ENCODE data around the gene IRF2BP2. TPM values are rescaled to one million over a fixed set of nuclear protein-coding genes. Genes with fewer than 3 reads are reported as not detected.

IRF2BP2 gene
- total RNA-seq, 4 donors from 2014 or later = 82.7 to 120 (median 93.3) TPM

DNA sequence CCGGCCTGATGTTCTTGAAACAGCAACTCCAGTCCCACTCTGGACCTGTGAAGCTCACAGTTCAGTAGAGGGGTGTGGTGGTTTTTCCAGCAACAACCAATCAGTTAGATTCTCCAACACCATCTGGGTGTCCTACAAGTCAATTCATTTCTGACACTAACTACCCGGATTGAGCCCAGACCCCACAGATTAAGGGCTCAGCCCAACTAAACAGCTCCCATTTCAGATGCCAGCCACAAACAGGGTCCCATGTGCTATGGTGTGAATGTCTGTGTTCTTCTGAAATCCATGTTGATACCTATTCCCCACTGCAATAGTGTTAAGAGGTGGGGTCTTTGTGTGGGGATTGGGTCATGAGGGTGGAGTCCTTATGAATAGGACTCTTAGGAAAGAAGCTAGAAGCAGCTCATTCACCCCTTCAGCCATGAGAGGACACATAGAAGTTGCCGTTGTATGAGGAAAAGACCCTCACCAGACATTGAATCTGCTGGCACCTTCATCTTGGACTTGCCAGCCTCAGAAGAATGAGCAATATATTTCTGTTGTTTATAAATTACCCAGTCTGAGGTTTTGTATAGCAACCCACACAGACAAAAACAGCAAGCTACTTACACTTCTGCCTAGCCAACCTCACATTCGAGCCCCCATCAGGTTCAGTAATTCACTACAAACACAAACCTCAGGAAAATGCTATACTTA lies 53.6 kb downstream of the IRF2BP2 start:
- Histone ChIP-seq H3K4me3 (no peak overlapping the region), H3K27me3 (no peaks in the 10 kb centered on the region), H3K36me3 (no peaks in the 10 kb centered on the region), H3K27ac (peak overlapping the region in 2 of 4 donors; percentile 19 to 44), H3K9me3 (no peaks in the 10 kb centered on the region), H3K4me1 (peaks cover 0 to 5% (median 4%) of the 10 kb centered on the region in 4 donors)
- intact Hi-C loops (cut with DNase I; ENCODE audit: low total_unique reads) = no loop called here
- no peak for DNase-seq
- in situ Hi-C loops (cut with MboI; ENCODE audit: low pct_ligation_motif_present in 1 of 4, low pct_unique_long_range_greater_than_20kb in 1 of 4, low sequenced_read_pairs in 3 of 4) = no loop called here
- WGBS, 2 donors (ENCODE audit: low coverage in 1 of 2) = 75 to 87% methylated on average over 1 to 4 of the region's 4 CpGs
- TF ChIP-seq POLR2A (IDR thresholded peaks at IDR 0.05) = no peak

DNA sequence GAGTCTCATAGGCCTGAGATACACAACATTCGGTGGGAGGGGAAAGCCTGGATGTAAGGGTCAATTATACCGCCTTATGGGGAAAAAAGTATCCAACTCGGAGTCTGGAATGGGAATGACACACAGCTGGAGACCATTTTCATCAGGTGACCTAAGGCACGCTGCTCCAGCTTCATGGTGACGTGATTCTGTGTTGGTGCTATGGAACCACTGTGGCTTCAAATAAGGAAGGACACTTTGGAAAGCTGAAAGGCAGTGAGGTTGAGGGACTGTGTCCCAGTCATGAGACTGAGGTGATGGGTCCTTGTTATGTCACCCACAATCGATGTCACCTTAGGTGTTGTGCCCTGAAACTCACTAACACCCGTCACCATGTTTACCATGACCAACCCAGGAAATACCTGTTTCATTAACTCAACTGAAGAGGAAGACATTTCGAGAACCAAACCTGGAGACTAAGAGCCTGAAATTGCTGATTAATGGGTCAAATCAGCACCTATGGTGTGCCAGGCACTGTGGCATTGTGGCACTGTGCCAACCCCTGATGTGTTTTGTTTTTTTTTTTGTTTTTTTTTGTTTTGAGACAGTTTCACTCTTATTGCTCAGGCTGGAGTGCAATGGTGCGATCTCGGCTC lies 54.5 kb downstream of the IRF2BP2 start:
- TF ChIP-seq POLR2AphosphoS5 (IDR thresholded peaks at IDR 0.05) (no peak), EP300 (IDR thresholded peaks at IDR 0.05; ENCODE audit: low read depth) (no peak), POLR2A (IDR thresholded peaks at IDR 0.05) (no peak)
- TF ChIP-seq, protein P1, sequence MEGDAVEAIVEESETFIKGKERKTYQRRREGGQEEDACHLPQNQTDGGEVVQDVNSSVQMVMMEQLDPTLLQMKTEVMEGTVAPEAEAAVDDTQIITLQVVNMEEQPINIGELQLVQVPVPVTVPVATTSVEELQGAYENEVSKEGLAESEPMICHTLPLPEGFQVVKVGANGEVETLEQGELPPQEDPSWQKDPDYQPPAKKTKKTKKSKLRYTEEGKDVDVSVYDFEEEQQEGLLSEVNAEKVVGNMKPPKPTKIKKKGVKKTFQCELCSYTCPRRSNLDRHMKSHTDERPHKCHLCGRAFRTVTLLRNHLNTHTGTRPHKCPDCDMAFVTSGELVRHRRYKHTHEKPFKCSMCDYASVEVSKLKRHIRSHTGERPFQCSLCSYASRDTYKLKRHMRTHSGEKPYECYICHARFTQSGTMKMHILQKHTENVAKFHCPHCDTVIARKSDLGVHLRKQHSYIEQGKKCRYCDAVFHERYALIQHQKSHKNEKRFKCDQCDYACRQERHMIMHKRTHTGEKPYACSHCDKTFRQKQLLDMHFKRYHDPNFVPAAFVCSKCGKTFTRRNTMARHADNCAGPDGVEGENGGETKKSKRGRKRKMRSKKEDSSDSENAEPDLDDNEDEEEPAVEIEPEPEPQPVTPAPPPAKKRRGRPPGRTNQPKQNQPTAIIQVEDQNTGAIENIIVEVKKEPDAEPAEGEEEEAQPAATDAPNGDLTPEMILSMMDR (IDR thresholded peaks at IDR 0.05) = no peak
- no peaks in the 10 kb centered on the region for H3K9me3 ChIP-seq
- no peaks in the 10 kb centered on the region for H3K27me3 ChIP-seq
- WGBS, 2 donors (ENCODE audit: low coverage in 1 of 2) = 90 to 100% methylated on average over 2 to 10 of the region's 10 CpGs
- H3K36me3 ChIP-seq = no peaks in the 10 kb centered on the region
- H3K4me3 ChIP-seq = no peak overlapping the region
- intact Hi-C loops (cut with DNase I; ENCODE audit: low total_unique reads) (no loop called here), in situ Hi-C loops (cut with MboI; ENCODE audit: low pct_ligation_motif_present in 1 of 4, low pct_unique_long_range_greater_than_20kb in 1 of 4, low sequenced_read_pairs in 3 of 4) (no loop called here)
- H3K27ac ChIP-seq = peak overlapping the region in 3 of 4 donors; percentile 56 to 66 (median 58)
- DNase-seq = no peak
- peaks cover 0 to 5% (median 4%) of the 10 kb centered on the region in 4 donors for H3K4me1 ChIP-seq

DNA sequence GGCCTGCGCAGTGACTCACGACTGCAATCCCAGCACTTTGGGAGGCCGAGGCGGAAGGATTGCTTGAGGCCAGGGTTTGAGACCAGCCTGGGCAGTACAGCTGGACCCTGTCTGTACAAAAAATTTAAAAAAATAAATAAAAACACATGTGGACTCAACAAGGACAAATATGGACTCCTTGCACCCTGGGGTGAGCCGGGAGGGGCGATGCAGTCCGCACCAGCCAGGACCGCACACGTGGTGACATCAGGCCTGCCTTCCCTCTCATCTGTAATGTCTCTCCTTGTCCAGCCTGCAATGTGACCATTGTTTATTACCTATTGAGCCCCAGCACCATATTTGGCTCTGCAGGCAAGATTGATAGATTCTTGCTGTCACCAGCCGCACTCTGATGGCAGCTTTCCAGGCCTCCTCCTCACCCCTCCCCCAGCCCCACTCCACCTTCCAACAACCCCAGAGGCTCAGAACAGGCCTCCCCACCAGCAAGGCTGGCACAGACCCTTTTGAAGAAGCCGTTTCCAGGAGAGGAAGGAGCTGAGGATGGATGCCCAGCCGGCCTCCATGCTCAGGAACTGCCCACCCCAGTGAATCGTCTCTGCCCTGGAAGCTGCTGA lies 55.2 kb downstream of the IRF2BP2 start:
- H3K9me3 ChIP-seq = no peaks in the 10 kb centered on the region
- in situ Hi-C loops (cut with MboI; ENCODE audit: low pct_ligation_motif_present in 1 of 4, low pct_unique_long_range_greater_than_20kb in 1 of 4, low sequenced_read_pairs in 3 of 4) (no loop called here), intact Hi-C loops (cut with DNase I; ENCODE audit: low total_unique reads) (no loop called here)
- no peak for TF ChIP-seq POLR2A (IDR thresholded peaks at IDR 0.05)
- TF ChIP-seq EP300 (IDR thresholded peaks at IDR 0.05; ENCODE audit: low read depth) = peak; percentile 63
- TF ChIP-seq, protein P1 (IDR thresholded peaks at IDR 0.05) = no peak
- peak in 2 of 3 donors; percentile 53 to 72 for TF ChIP-seq POLR2AphosphoS5 (IDR thresholded peaks at IDR 0.05)
- H3K27ac ChIP-seq = peak overlapping the region; percentile 43 to 66 (median 59)
- WGBS, 2 donors (ENCODE audit: low coverage in 1 of 2) = 79 to 81% methylated on average over 9 to 13 of the region's 13 CpGs
- DNase-seq = no peak
- H3K36me3 ChIP-seq = no peaks in the 10 kb centered on the region
- H3K4me1 ChIP-seq = peaks cover 0 to 5% (median 4%) of the 10 kb centered on the region in 4 donors
- H3K4me3 ChIP-seq = no peak overlapping the region
- H3K27me3 ChIP-seq = no peaks in the 10 kb centered on the region

Small RNA genes lying within 50 kb of the gene (small RNA-seq; reads per million reads assigned to genes)
- 0 reads per million in 4 donors for gene RF00096

Other genes starting within 250 kb of the IRF2BP2 start
- gene COA6, start 236.7 kb downstream of the IRF2BP2 start, total RNA-seq = 10 to 100 TPM in 3 of 4 donors, not detected in 1; 13.7 to 21.6 (median 15.7) TPM
- 10 to 100 TPM; 19.9 to 44.4 (median 27.6) TPM for gene TARBP1, start 131.0 kb downstream of the IRF2BP2 start, total RNA-seq

Data from transverse colon (tissue), 4 donors.